Skin epidermis (tissue), 12 donors: ENCODE measurements around the gene PSMC3IP.
"Not testable (repeated sequence)": the region's sequence is repeated elsewhere in the genome, so short reads cannot be mapped to it uniquely, and the experiment has no call there.

Experiments
- H3K27ac ChIP-seq, 21 experiments: fragments of 200-600 bp; sonication (generic) in 11 of 21; one replicate each; pipeline ENCODE4 v1.5.0; 2020; ENCODE audit warnings: mild to moderate bottlenecking in 3 of 21, inconsistent platforms in 2 of 21, moderate library complexity in 2 of 21
- H3K4me3 ChIP-seq, 7 experiments: fragments of 200-600 bp; sonication (generic) in 2 of 7; one replicate each; pipeline ENCODE4 v1.5.0; 2020; ENCODE audit warnings: inconsistent platforms in 2 of 7, mild to moderate bottlenecking in 2 of 7, moderate library complexity in 1 of 7

The PSMC3IP gene

DNA sequence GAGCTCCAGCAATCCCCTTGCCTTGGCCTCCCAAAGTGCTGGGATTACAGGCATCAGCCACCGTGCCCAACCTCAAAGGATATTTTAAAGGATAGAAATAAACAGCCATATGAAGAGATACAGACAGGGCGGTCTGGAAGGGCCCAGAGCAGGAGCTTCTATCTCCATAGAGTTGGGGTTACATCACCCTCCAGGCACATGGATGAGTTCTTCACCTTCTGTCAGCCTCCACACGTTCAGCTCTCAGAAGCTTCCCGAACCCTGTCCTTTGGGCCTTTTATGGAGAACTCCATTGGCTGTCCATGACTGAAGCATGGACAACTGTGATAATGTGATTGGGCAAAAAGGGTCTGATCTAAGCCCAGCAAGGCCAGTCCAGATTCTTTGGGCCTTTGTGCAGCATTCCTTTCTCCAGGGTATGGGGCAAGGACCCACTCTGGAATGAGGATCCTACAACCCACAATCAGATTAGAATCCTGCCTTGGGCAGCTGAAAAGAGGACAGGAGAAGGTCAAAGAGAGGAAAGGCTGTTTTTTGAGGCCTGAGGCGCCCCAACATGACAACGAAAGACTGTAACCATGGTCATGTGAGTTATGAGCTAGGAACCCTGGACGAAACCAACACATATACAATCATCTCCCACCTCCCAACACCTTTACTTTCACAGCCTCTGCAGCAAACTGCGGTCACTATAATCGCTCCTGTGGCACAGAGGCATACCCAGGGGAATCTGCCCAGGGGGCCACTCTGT is 31.6 kb downstream of the PSMC3IP start:
- H3K27ac ChIP-seq, H3K4me3 ChIP-seq: not testable (repeated sequence)

DNA sequence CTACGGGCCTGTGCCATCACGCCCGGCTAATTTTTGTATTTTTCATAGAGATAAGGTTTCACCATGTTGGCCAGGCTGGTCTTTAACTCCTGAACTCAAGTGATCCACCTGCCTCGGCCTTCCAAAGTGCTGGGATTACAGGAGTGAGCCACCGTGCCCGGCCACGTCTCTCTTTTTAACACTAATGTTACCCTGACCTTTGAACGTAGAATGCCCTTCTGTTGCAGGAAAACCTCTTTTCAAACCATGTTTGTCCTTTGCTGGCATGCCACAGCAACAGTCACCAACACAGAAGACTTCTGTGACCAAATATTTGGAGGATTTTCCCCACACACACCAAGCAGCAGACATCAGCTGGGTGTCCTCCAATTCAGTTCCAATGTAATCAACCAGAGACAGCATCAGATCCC is 32.6 kb downstream of the PSMC3IP start:
- H3K4me3 ChIP-seq = no peak overlapping the region
- H3K27ac ChIP-seq = no peak overlapping the region

DNA sequence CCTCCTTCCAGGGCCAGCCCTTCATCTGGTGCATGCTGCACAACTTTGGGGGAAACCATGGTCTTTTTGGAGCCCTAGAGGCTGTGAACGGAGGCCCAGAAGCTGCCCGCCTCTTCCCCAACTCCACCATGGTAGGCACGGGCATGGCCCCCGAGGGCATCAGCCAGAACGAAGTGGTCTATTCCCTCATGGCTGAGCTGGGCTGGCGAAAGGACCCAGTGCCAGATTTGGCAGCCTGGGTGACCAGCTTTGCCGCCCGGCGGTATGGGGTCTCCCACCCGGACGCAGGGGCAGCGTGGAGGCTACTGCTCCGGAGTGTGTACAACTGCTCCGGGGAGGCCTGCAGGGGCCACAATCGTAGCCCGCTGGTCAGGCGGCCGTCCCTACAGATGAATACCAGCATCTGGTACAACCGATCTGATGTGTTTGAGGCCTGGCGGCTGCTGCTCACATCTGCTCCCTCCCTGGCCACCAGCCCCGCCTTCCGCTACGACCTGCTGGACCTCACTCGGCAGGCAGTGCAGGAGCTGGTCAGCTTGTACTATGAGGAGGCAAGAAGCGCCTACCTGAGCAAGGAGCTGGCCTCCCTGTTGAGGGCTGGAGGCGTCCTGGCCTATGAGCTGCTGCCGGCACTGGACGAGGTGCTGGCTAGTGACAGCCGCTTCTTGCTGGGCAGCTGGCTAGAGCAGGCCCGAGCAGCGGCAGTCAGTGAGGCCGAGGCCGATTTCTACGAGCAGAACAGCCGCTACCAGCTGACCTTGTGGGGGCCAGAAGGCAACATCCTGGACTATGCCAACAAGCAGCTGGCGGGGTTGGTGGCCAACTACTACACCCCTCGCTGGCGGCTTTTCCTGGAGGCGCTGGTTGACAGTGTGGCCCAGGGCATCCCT is 34.1 kb downstream of the PSMC3IP start:
- Histone ChIP-seq H3K27ac (no peak overlapping the region), H3K4me3 (no peak overlapping the region)

DNA sequence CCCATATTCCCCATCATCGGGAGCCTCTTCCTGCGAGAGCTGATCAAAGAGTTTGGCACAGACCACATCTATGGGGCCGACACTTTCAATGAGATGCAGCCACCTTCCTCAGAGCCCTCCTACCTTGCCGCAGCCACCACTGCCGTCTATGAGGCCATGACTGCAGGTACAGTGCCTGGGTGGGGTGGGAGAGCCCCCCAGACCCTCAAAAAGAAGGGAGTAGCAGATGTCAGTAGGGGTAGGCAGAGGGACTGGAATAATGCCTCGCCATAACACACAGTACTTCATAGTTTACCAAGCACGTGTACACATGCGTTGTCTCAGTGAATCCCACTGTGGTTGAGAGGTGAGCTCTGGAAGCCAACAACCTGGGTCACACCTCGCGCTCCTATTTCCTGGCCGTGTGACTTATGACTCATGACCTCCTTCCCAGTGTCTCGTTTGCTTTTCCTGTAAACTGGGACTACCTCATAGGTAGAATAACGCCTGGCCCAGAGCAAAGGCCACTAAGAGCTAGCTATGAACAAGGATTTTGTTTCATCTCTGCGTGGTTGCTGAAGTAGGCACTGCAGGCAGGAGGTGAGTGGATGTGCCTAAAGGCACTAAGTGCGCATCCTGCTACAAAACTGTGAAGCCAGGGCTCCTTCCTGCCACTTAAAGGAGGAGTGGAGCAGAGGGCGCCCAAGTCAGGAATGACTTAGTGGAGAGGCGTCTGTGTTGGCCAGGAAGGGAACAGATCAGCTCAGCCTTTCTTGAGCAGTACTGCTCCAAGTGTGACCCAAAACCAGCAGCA is 36.3 kb downstream of the PSMC3IP start:
- Histone ChIP-seq H3K27ac (peak overlapping the region in 1 of 21 experiments; percentile 11), H3K4me3 (no peak overlapping the region)

DNA sequence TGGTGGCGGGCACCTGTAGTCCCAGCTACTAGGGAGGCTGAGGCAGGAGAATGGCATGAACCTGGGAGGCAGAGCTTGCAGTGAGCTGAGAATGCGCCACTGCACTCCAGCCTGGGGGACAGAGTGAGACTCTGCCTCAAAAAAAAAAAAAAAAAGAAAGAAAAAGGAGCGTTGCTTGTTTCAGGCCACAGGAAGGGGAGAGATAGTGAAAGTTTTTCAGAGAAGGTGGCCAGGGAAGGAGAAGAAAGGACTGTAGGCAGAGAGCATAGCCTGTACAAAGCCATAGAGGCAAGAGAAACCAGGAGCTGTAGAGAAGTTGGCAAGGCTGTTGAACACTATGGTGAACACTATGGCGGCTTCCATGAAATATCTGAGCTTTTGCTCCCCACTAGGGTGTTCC is 37.0 kb downstream of the PSMC3IP start:
- H3K27ac ChIP-seq, H3K4me3 ChIP-seq: not testable (repeated sequence)

DNA sequence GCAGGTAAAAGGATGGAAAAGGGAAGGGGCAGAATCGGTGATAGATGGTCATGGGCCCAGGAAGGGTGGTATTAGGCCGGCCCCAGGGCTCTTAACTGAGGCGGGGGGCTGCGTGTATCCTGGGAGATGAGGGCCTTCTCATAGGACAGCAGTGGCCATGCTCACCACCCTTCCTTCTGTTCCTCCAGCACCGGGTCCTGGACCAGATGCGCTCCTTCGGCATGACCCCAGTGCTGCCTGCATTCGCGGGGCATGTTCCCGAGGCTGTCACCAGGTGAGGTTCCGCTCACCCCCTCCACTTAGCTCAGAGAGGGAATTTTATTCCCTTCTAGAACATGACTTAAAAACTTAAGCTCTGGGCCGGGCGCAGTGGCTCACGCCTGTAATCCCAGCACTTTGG is 39.0 kb downstream of the PSMC3IP start:
- H3K27ac ChIP-seq = no peak overlapping the region
- no peak overlapping the region for H3K4me3 ChIP-seq

DNA sequence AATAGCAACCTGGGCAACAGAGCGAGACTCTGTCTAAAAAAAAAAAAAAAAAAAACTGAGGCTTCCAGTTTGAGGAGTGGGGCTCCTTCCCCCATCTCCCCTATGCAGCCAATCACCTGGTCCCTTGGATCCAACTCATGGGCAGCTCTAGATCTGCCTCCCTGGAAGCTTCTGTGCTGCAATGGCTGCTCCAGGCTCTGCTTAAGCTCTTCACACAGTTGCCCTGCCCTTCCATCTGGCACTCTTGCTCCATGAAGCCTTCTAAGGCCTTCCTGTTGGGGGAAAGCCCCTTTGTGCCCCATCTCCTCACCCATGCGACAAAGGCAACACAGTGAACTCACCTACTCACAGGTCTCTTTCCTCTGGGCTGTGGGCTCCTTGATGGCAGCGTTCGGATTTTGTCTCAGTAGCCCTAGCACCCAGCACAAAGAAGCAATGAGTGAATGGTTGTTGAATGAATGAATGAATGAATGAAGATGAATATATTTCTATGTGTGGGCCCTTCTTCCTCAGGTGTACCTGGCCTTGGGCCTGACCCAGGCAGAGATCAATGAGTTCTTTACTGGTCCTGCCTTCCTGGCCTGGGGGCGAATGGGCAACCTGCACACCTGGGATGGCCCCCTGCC is 39.6 kb downstream of the PSMC3IP start:
- Histone ChIP-seq H3K4me3 (no peak overlapping the region), H3K27ac (no peak overlapping the region)

DNA sequence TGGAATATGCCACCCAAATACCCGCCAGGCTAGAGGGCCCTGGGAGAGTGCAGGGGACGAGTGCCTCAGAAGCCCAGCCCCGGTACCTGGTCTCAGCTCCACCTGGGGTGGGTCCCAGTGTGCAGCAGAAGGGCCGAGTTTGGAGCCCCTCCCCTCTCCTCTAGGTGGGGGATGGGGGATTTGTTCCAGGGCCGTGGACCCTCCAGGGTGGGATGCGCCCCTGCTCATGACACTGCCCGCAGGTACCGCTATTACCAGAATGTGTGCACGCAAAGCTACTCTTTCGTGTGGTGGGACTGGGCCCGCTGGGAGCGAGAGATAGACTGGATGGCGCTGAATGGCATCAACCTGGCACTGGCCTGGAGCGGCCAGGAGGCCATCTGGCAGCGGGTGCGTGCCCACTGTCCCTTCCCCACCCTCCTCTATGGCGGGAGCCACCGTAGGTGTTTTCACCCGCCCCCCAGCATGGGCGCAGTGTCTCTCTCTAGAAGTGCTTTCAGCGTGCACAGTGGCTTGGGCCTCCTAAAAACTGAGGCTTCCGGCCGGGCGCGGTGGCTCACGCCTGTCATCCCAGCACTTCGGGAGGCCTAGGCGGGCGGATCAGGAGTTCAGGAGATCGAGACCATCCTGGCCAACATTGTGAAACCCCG is 40.2 kb downstream of the PSMC3IP start:
- peak overlapping the region; percentile 44 to 79 (median 65) for H3K4me3 ChIP-seq

DNA sequence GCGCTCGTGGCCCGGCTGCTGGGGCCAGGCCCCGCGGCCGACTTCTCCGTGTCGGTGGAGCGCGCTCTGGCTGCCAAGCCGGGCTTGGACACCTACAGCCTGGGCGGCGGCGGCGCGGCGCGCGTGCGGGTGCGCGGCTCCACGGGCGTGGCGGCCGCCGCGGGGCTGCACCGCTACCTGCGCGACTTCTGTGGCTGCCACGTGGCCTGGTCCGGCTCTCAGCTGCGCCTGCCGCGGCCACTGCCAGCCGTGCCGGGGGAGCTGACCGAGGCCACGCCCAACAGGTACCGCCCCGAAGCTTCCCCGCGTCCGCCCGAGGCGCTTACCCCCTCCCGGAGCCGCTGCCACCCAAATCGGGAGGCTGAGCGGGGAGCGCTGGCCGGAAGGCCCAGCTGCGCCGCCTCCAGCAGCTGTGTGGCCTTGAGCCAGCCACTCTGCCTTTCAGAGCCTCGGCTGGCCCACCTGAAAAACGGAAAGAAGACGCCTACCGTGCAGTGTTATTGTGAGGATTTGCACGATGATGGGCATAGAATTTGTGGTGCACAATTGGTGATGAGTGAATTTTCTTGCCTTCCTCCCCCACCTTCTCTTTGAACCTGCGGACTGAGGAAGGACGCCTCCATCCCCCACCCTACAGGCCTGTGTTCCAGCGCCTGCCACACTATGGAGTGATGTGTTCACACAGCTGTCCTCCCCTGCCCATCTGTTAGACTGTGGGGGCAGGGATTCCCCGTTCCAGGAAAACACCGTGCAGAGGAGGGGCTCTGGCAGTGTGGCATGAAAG is 41.0 kb downstream of the PSMC3IP start:
- Histone ChIP-seq H3K27ac (peak overlapping the region; percentile 24 to 90 (median 80)), H3K4me3 (peak overlapping the region; percentile 44 to 79 (median 65))

More for the DNA sequence above, 40.2 kb downstream of the PSMC3IP start:
- H3K27ac ChIP-seq = peak overlapping the region in 18 of 21 experiments; percentile 24 to 90 (median 80)

DNA sequence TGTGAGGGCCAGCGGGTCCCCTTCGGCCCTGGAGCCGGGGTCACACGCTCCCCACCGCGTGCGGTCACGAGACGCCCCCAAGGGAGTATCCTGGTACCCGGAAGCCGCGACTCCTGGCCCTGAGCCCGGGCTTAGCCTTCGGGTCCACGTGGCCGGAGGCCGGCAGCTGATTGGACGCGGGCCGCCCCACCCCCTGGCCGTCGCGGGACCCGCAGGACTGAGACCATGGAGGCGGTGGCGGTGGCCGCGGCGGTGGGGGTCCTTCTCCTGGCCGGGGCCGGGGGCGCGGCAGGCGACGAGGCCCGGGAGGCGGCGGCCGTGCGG is 41.5 kb downstream of the PSMC3IP start, which contains the start of gene NAGLU:
TSS of gene NAGLU (plus strand) at position 194 of the 324 bp plus-strand sequence. CDS start at position 226, 32 bp downstream.
- Histone ChIP-seq H3K27ac (peak within 1 kb of the TSS; percentile 24 to 90 (median 80)), H3K4me3 (peak within 1 kb of the TSS; percentile 44 to 79 (median 65))

DNA sequence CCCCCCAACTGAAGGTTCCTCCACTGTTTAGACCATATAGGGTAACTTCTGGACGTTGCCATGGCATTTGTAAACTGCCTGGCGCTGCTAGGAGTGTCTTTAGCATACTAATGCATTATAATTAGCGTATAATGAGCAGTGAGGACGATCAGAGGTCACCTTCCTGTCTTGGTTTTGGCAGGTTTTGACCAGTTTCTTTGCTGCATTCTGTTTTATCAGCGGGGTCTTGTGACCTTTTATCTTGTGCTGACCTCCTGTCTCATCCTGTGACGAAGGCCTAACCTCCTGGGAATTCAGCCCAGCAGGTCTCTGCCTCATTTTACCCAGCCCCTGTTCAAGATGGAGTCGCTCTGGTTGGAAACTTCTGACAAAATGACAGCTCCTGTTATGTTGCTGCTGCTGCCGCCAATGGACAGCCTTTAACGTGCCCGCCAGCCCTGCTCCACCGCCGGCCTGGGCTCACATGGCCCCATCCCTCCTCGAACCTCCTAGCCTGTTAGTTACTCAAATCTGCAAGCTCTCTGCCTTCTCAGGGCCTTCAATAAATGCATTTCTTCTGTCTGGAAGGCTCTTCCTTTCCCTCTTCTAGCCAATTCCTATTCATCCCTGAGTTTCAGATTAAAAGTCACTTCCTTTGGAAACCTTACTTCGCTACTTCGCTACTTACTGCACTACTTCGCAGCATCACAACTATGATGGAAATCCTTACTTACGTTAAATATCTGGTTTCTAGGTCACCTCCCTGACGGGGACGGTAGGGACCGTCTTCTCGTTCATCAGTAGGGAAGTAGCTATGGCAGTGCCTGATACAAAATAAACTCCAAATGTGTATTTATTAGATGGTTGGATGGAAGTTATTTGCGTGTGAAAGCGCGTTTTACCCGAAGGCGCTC is 42.1 kb downstream of the PSMC3IP start:
- Histone ChIP-seq H3K4me3 (peak overlapping the region; percentile 44 to 79 (median 65)), H3K27ac (peak overlapping the region; percentile 24 to 90 (median 80))

DNA sequence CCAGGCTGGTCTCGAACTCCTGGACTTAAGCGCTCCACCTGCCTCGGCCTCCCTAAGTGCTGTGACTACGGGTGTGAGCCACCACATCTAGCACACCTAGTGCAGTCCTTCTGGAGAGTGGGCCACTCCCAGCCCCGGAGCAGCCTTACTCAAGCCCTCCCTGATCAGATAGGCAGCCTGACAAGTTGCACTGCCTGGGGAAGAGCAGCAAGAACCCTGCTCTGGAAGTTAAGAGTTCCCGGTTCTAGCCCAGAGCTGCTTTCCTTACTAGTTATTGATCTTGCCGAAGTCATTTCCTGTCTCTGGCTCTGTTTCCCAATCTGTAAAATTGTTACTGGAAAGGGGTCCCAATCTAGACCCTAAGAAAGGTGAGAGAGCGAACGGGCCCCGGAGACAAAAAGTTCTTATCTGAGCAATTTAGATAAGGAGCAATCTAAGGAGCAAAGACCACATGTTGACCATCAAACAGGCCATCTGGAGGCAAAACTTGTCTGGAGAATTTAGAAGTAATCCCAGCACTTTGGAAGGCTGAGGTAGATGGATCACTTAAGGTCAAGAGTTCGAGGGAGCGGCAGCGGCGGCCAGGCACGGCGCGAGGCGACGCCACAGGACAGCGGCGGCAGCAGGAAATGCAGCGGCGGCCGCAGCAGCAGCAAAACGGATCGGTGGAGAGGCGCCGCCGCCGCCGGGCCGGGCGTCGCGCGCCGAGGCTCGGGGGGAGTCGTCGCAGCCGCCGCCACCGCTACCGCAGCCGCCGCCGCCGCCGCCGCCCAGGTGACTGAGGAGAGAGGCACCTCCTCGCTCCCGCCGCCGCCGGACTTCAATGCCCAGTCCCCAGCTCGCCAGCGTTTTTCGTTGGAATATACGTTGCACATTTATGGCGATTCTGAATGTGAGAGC is 45.8 kb downstream of the PSMC3IP start:
- Histone ChIP-seq H3K4me3 (peak overlapping the region; percentile 17 to 43 (median 32)), H3K27ac (peak overlapping the region in 16 of 21 experiments; percentile 6 to 70 (median 54))

DNA sequence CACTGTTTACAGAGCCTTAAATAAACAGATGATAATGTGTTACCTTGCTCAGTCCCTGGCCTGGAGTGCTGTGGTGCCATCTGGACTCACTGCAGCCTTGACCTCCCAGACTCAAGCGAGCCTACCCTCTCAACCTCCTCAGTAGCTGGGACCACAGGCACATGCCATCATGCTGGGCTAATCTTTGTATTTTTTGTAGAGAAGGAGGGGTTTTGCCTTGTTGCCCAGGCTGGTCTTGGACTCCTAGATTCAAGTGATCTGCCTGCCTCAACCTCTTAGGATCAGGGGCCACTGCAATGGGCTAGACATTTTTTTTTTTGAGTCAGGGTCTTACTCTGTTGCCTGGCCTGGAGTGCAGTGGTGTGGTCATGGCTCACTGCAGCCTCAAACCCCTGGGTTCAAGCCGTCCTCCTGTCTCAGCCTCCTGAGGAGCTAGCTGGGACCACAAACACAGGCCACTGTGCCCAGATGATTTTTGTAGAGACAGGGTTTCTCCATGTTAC is 46.5 kb downstream of the PSMC3IP start:
- Histone ChIP-seq H3K27ac (peak overlapping the region in 3 of 21 experiments; percentile 16 to 60 (median 17)), H3K4me3 (no peak overlapping the region)

DNA sequence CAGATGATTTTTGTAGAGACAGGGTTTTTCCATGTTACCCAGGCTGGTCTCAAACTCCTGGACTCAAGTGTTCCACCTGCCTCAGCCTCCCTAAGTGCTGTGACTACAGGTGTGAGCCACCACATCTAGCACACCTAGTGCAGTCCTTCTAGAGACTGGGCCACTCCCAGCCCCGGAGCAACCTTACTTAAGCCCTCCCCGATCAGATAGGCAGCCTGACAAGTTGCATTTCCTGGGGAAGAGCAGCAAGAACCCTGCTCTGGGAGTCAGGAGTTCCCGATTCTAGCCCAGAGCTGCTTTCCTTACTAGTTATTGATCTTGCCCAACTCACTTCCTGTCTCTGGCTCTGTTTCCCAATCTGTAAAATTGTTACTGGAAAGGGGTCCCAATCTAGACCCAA is 48.5 kb downstream of the PSMC3IP start:
- H3K4me3 ChIP-seq = no peak overlapping the region
- H3K27ac ChIP-seq = peak overlapping the region in 1 of 21 experiments; percentile 51

DNA sequence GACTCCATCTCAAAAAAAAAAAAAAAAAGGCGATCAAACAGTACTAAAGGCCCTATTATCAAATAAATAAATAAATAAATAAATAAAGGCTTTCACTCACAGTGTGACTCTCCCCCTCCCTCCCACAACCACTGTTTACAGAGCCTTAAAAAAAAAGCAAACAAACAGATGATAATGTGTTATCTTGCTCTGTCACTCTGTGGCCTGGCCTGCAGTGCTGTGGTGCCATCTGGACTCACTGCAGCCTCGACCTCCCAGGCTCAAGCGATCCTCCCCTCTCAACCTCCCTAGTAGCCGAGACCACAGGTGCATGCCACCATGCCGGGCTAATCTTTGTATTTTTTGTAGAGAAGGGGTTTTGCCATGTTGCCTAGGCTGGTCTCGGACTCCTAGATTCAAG is 49.6 kb downstream of the PSMC3IP start:
- H3K4me3 ChIP-seq = no peak overlapping the region
- H3K27ac ChIP-seq = no peak overlapping the region

DNA sequence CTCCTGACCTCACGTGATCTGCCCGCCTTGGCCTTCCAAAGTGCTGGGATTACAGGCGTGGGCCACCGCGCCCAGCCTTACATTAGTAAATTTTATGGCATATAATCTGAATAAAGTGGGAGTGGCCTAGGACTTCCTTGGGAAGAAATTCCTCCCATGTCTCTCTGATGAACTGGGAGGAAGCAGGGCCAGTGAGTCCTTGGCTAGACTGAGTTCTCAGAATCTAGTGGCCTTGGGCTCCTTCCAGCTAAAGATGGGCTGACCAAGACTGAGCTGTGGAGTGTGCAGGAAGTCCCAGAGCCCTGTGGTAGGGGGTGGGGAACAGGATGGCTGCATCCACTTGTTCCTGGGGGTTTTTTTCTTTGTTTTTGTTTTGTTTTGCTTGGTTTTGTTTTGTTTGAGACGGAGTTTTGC is 51.5 kb downstream of the PSMC3IP start:
- H3K4me3 ChIP-seq = no peak overlapping the region
- H3K27ac ChIP-seq = peak overlapping the region in 11 of 21 experiments; percentile 2 to 77 (median 40)
